CD8-positive, alpha-beta memory T cell (primary cell): ENCODE results near the gene CARD10. TPM values are rescaled to one million over a fixed set of nuclear protein-coding genes. Genes with fewer than 3 reads are reported as not detected.
"Not testable (repeated sequence)": the region's sequence is repeated elsewhere in the genome, so short reads cannot be mapped to it uniquely, and the experiment has no call there.

Experiments
- CTCF ChIA-PET: fragments of 350-600 bp; sonication (Branson Sonifier 250); formaldehyde crosslinking; loops from one replicate; lab custom pipeline; 2021; ENCODE audit warnings: antibody characterized with exemption; lab: Charles Lee
- POLR2A ChIA-PET: fragments of 350-600 bp; sonication (Branson Sonifier 250); formaldehyde crosslinking; loops from one replicate; lab custom pipeline; 2021; ENCODE audit warnings: antibody characterized with exemption; lab: Charles Lee
- DNase-seq, 5 donors: peaks; one replicate each; pipeline versions ENCODE4 v3.0.0 to v3.0.0-alpha.2; 2020 to 2022; ENCODE audit warnings: mixed read lengths in 1 of 5
- H3K27ac ChIP-seq: one replicate; pipeline ENCODE4 v1.7.0; 2013; ENCODE audit warnings: low read depth, mild to moderate bottlenecking, low read length, moderate library complexity
- H3K27me3 ChIP-seq: 2 replicates; pipeline ENCODE4 v1.7.0; 2013; ENCODE audit warnings: low read length, mild to moderate bottlenecking; ENCODE audit not compliant: insufficient read depth, poor library complexity, severe bottlenecking
- H3K36me3 ChIP-seq: 2 replicates; pipeline ENCODE4 v1.7.0; 2013; ENCODE audit warnings: mild to moderate bottlenecking, low read length, moderate library complexity; ENCODE audit not compliant: insufficient read depth
- H3K4me1 ChIP-seq: 2 replicates; pipeline ENCODE4 v1.7.0; 2013; ENCODE audit warnings: mild to moderate bottlenecking, low read length, moderate library complexity; ENCODE audit not compliant: insufficient read depth
- H3K4me3 ChIP-seq: 2 replicates; pipeline ENCODE4 v1.7.0; 2013; ENCODE audit warnings: mild to moderate bottlenecking, low read length
- H3K9me3 ChIP-seq: 2 replicates; pipeline ENCODE4 v1.7.0; 2013; ENCODE audit warnings: mild to moderate bottlenecking, low read length
- H3K27ac Mint-ChIP-seq, 8 donors: one replicate each; pipeline ENCODE4 v1.8.0; 2020 to 2021; ENCODE audit warnings: mixed read lengths in 8 of 8, mild to moderate bottlenecking in 6 of 8, inconsistent platforms in 3 of 8, moderate library complexity in 3 of 8
- H3K27me3 Mint-ChIP-seq, 2 donors: one replicate each; pipeline ENCODE4 v1.8.0; 2020 to 2021; ENCODE audit warnings: mixed read lengths in 2 of 2, mild to moderate bottlenecking in 1 of 2, moderate library complexity in 1 of 2
- H3K36me3 Mint-ChIP-seq, 3 donors: one replicate each; pipeline ENCODE4 v1.8.0; 2020 to 2021; ENCODE audit warnings: mixed read lengths in 3 of 3, inconsistent platforms in 1 of 3, mild to moderate bottlenecking in 1 of 3
- H3K4me1 Mint-ChIP-seq, 3 donors: one replicate each; pipeline ENCODE4 v1.8.0; 2020 to 2021; ENCODE audit warnings: mixed read lengths in 3 of 3, inconsistent platforms in 1 of 3, mild to moderate bottlenecking in 1 of 3
- H3K4me3 Mint-ChIP-seq, 7 donors: one replicate each; pipeline ENCODE4 v1.8.0; 2020 to 2021; ENCODE audit warnings: mixed read lengths in 7 of 7, mild to moderate bottlenecking in 6 of 7, moderate library complexity in 4 of 7, inconsistent platforms in 2 of 7
- H3K9me3 Mint-ChIP-seq, 5 donors: one replicate each; pipeline ENCODE4 v1.8.0; 2020 to 2022; ENCODE audit warnings: mixed read lengths in 5 of 5, mild to moderate bottlenecking in 3 of 5, moderate library complexity in 2 of 5, inconsistent platforms in 1 of 5
- polyA plus RNA-seq: library from polyadenylated mRNA; unstranded; fragments of 300-500 nt; fragmentation: Illumina TruSeq; gene quantifications from one replicate; pipeline ENCODE4 v1.2.3, GENCODE V29; 2021
- total RNA-seq, 2 experiments: library from RNA; stranded (reverse); gene quantifications; one replicate each; pipeline ENCODE4 v1.2.3, GENCODE V29; 2021

The CARD10 gene
- total and polyA plus RNA-seq, 3 experiments from 2014 or later = 0.29 to 1.0 (median 0.31) TPM

DNA sequence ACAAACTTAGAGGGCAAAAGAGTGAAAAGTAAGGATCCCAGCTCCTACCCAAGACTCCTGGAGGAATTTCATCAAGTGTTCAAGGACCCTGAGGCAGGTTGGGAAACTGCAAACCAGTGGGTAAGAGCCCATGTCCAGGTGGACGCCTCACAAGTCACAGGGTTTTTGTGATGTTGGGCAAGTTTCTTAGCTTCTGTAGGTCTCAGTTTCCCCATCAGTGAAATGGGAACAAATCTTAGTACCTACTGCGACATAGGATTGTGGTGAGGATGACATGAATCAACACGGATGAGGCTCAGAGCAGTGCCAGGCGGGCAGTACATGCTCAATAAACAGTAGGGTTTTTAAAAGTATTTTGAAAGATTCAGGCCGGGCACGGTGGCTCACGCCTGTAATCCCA lies 23.7 kb upstream of the CARD10 start:
- H3K27ac Mint-ChIP-seq = no peak overlapping the region
- H3K9me3 Mint-ChIP-seq = peaks cover 0 to 2% (median 0%) of the 10 kb centered on the region in 5 donors
- ChIA-PET CTCF (interaction anchor here (1.1 to 16.7 kb wide), 4 partner anchors 15 to 50 kb away, joined by 3 to 315 read pairs (median 6); partner anchors contain the start of gene CDC42EP1), POLR2A (no interaction called here)
- no peaks in the 10 kb centered on the region for H3K9me3 ChIP-seq
- H3K4me3 Mint-ChIP-seq = no peak overlapping the region
- H3K27me3 Mint-ChIP-seq = peaks cover 26 to 42% of the 10 kb centered on the region in 2 donors
- peaks cover 22% of the 10 kb centered on the region for H3K4me1 ChIP-seq
- DNase-seq = no peak
- H3K36me3 Mint-ChIP-seq = no peaks in the 10 kb centered on the region
- peaks cover 36 to 38% (median 38%) of the 10 kb centered on the region in 3 donors for H3K4me1 Mint-ChIP-seq
- no peaks in the 10 kb centered on the region for H3K27me3 ChIP-seq
- H3K27ac ChIP-seq = no peak overlapping the region
- no peaks in the 10 kb centered on the region for H3K36me3 ChIP-seq
- no peak overlapping the region for H3K4me3 ChIP-seq

DNA sequence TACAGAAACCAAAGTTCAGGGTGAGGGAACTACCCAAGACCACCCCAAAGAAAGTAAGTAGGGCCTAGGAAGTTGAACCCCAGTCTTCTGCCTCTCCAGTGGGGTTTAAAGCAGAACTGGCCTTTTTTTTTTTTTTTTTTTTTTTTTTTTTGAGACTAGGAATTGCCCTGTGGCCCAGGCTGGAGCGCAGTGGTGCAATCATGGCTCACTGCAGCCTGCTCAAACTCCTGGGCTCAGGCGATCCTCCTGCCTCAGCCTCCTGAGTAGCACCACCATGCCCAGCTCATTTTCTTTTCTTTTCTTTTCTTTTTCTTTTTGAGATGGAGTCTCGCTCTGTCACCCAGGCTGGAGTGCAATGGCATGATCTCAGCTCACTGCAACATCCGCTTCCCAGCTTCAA lies 23.2 kb upstream of the CARD10 start:
- H3K4me3 Mint-ChIP-seq, H3K36me3 ChIP-seq, H3K27me3 ChIP-seq, H3K9me3 ChIP-seq, H3K27ac ChIP-seq, H3K27ac Mint-ChIP-seq, DNase-seq, H3K4me3 ChIP-seq, H3K36me3 Mint-ChIP-seq, H3K9me3 Mint-ChIP-seq: not testable (repeated sequence)
- ChIA-PET CTCF (interaction anchor here (0.9 to 16.7 kb wide), 4 partner anchors 15 to 50 kb away, joined by 3 to 315 read pairs (median 6); partner anchors contain the start of gene CDC42EP1), POLR2A (interaction anchor here (0.7 kb wide), 1 partner anchor 24 kb away, joined by 3 read pairs; no protein-coding TSS in a partner anchor)
- peaks cover 36 to 39% (median 38%) of the 10 kb centered on the region in 3 donors for H3K4me1 Mint-ChIP-seq
- peaks cover 26 to 42% of the 10 kb centered on the region in 2 donors for H3K27me3 Mint-ChIP-seq
- H3K4me1 ChIP-seq = peaks cover 22% of the 10 kb centered on the region

DNA sequence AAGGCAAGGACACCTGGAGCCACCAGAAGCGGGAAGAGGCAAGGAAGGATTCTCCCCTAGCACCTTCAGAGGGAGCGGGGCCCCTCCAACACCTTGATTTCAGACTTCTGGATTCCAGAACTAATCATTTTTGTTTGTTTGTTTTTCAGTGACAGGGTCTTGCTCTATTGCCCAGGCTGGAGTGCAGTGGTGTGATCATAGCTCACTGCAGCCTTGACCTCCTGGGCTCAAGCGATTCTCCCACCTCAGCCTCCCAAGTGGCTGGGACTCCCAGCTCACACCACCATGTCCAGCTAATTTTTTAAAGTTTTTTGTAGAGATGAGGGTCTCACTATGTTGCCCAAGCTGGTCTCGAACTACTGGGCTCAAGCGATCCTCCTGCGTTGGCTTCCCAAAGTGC lies 20.6 kb upstream of the CARD10 start:
- H3K27me3 ChIP-seq, H3K4me3 Mint-ChIP-seq, H3K27ac Mint-ChIP-seq, H3K27ac ChIP-seq, H3K36me3 ChIP-seq, H3K36me3 Mint-ChIP-seq, H3K9me3 ChIP-seq, H3K9me3 Mint-ChIP-seq, H3K4me3 ChIP-seq, POLR2A ChIA-PET, DNase-seq: not testable (repeated sequence)
- peaks cover 12% of the 10 kb centered on the region for H3K4me1 ChIP-seq
- Mint-ChIP-seq H3K27me3 (peaks cover 20 to 38% of the 10 kb centered on the region in 2 donors), H3K4me1 (peaks cover 29 to 34% (median 33%) of the 10 kb centered on the region in 3 donors)
- CTCF ChIA-PET = interaction anchor here (0.6 to 16.7 kb wide), 14 partner anchors 11 to 1744 kb away, joined by 3 to 315 read pairs (median 4); partner anchors contain the start of genes CDC42EP1 and LGALS2

DNA sequence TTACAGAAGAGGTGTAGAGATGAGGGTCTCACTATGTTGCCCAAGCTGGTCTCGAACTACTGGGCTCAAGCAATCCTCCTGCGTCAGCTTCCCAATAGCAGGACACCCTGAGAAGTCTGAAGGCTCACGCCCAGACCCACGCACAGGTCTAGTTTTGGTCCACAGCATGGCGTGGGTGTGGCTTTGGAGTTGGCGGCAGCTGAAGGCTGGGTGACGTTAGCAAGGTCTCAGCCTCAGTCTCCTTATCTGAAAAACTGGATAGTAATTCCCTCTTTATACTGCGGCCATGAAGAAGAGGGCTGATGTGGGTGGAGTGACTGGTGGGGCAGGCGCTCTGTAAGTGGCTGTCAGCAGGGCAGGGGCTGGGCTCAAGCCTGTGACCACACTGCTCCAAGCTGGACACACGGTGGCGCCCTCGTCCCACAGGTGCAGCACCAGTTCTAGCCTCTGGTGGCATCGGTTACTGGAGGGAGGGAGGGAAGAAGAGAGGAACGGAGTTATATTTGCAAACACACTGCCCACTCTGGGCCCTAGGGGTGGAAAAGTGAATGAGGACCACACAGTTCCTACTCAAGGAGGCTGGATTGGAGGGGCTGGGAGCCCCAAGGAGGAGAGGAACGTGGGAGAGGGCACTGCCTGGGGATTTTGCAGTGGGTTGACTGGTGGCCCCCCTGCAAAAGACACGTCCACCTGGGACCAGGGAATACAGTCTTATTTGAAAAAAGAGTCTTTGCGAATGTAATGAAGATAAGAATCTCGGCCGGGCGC lies 19.6 kb upstream of the CARD10 start:
- Histone ChIP-seq H3K36me3 (no peaks in the 10 kb centered on the region), H3K27ac (no peak overlapping the region), H3K4me3 (no peak overlapping the region), H3K9me3 (no peaks in the 10 kb centered on the region), H3K4me1 (peaks cover 12% of the 10 kb centered on the region), H3K27me3 (no peaks in the 10 kb centered on the region)
- peak overlapping the region in 5 of 7 donors; percentile 56 to 75 (median 65) for H3K4me3 Mint-ChIP-seq
- H3K36me3 Mint-ChIP-seq = no peaks in the 10 kb centered on the region
- H3K4me1 Mint-ChIP-seq = peaks cover 28 to 39% (median 33%) of the 10 kb centered on the region in 3 donors
- peak; percentile 82 to 89 (median 83) for DNase-seq
- H3K9me3 Mint-ChIP-seq = no peaks in the 10 kb centered on the region
- peak overlapping the region in 2 of 8 donors; percentile 45 to 87 for H3K27ac Mint-ChIP-seq
- ChIA-PET CTCF (interaction anchor here (0.6 to 16.7 kb wide), 16 partner anchors 10 to 1743 kb away, joined by 3 to 315 read pairs (median 4); partner anchors contain the start of gene CDC42EP1), POLR2A (interaction anchor here (0.7 kb wide), 2 partner anchors 22 to 28 kb away, joined by 3 to 4 read pairs; no protein-coding TSS in a partner anchor)
- peaks cover 18 to 42% of the 10 kb centered on the region in 2 donors for H3K27me3 Mint-ChIP-seq

DNA sequence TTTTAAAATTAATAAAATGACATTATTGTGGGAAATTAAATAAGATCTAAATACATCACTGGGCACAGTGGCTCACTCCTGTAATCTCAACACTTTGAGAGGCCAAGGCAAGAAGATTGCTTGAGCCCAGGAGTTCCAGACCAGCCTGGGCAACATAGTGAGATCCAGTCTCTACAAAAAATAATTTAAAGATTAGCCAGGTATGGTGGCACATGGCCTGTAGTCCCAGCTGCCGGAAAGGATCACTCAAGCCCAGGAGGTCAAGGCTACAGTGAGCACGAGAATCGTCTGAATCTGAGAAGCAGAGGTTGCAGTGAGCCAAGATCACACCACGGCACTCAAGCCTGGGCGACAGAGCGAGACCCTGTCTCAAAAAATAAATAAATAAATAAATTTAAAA lies 15.9 kb upstream of the CARD10 start:
- H3K9me3 ChIP-seq = no peaks in the 10 kb centered on the region
- DNase-seq = no peak
- no peak overlapping the region for H3K27ac ChIP-seq
- Mint-ChIP-seq H3K36me3 (no peaks in the 10 kb centered on the region), H3K4me1 (peaks cover 14 to 30% (median 18%) of the 10 kb centered on the region in 3 donors), H3K27me3 (peaks cover 10 to 31% of the 10 kb centered on the region in 2 donors), H3K9me3 (no peaks in the 10 kb centered on the region), H3K4me3 (no peak overlapping the region), H3K27ac (no peak overlapping the region)
- POLR2A ChIA-PET = no interaction called here
- CTCF ChIA-PET = interaction anchor here (1.5 to 1.7 kb wide), 2 partner anchors 32 to 57 kb away, joined by 3 to 4 read pairs; no protein-coding TSS in a partner anchor
- H3K36me3 ChIP-seq = no peaks in the 10 kb centered on the region
- no peaks in the 10 kb centered on the region for H3K27me3 ChIP-seq
- no peak overlapping the region for H3K4me3 ChIP-seq
- peaks cover 13% of the 10 kb centered on the region for H3K4me1 ChIP-seq

DNA sequence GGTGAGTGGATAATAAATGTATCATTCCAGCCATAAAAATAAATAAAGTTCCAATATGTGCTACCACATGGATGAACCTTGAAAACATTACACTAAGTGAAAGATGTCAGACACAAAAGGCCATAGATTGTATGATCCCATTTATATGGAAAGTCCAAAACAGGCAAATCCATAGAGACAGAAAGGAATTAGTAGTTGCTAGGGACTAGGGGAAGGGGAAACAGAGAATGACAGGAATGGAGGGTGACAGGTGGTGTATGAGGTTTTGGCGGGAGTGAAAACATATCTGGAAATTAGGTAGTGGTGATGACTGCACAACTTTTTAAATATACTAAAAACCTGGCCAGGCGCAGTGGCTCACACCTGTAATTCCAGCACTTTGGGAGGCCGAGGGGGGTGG lies 15.2 kb upstream of the CARD10 start:
- no peaks in the 10 kb centered on the region for H3K9me3 Mint-ChIP-seq
- Histone ChIP-seq H3K27ac (no peak overlapping the region), H3K36me3 (no peaks in the 10 kb centered on the region), H3K27me3 (no peaks in the 10 kb centered on the region), H3K4me1 (peaks cover 18% of the 10 kb centered on the region), H3K4me3 (no peak overlapping the region), H3K9me3 (no peaks in the 10 kb centered on the region)
- peaks cover 14 to 32% (median 16%) of the 10 kb centered on the region in 3 donors for H3K4me1 Mint-ChIP-seq
- DNase-seq = no peak
- no peaks in the 10 kb centered on the region for H3K36me3 Mint-ChIP-seq
- peaks cover 8 to 25% of the 10 kb centered on the region in 2 donors for H3K27me3 Mint-ChIP-seq
- ChIA-PET POLR2A (no interaction called here), CTCF (interaction anchor here (1.7 kb wide), 1 partner anchor 32 kb away, joined by 4 read pairs; no protein-coding TSS in a partner anchor)
- H3K27ac Mint-ChIP-seq = peak overlapping the region in 1 of 8 donors; percentile 74
- H3K4me3 Mint-ChIP-seq = no peak overlapping the region

DNA sequence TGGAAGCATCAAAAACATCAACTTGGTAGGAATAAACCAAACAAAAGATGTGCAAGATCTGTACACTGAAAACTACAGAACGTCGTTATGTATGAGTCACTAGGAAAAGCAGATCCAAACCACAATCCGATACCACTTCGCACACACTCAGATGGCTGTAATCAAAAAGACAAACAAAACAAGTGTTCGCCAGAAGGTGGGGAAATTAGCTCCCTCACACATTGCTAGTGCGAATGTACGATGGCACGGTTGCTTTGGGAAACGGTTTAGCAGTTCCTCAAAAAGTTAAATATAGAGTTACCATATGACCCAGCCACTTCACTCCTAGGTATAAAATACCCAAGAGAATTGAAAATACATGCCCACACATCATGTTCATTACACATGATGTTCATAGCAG lies 14.8 kb upstream of the CARD10 start:
- ChIA-PET CTCF (interaction anchor here (1.7 kb wide), 1 partner anchor 33 kb away, joined by 4 read pairs; no protein-coding TSS in a partner anchor), POLR2A (no interaction called here)
- Histone ChIP-seq H3K9me3 (no peaks in the 10 kb centered on the region), H3K27ac (no peak overlapping the region), H3K36me3 (no peaks in the 10 kb centered on the region), H3K4me3 (no peak overlapping the region), H3K4me1 (peaks cover 15% of the 10 kb centered on the region), H3K27me3 (no peaks in the 10 kb centered on the region)
- Mint-ChIP-seq H3K4me3 (no peak overlapping the region), H3K36me3 (no peaks in the 10 kb centered on the region), H3K4me1 (peaks cover 10 to 30% (median 13%) of the 10 kb centered on the region in 3 donors), H3K9me3 (no peaks in the 10 kb centered on the region), H3K27ac (no peak overlapping the region), H3K27me3 (peaks cover 7 to 23% of the 10 kb centered on the region in 2 donors)
- DNase-seq = no peak
